SK-N-SH (cell line): ENCODE measurements around the gene KRT84.

ENCODE experiments used
- CHD2 ChIP-seq: fragments of 150-350 bp; IDR thresholded peaks from 2 replicates; pipeline ENCODE4 v1.6.1; 2018; ENCODE audit warnings: low read length; ENCODE audit not compliant: partially characterized antibody
- YY1 ChIP-seq: IDR thresholded peaks from 2 replicates; pipeline ENCODE4 v1.4.0; 2012; ENCODE audit warnings: low read depth, mild to moderate bottlenecking
- TF ChIP-seq, protein P1 (sequence below): fragments of 200-600 bp; sonication (generic); IDR thresholded peaks from 2 replicates; pipeline ENCODE4 v1.6.1; 2017; ENCODE audit warnings: antibody characterized with exemption, mild to moderate bottlenecking, moderate library complexity

DNA sequence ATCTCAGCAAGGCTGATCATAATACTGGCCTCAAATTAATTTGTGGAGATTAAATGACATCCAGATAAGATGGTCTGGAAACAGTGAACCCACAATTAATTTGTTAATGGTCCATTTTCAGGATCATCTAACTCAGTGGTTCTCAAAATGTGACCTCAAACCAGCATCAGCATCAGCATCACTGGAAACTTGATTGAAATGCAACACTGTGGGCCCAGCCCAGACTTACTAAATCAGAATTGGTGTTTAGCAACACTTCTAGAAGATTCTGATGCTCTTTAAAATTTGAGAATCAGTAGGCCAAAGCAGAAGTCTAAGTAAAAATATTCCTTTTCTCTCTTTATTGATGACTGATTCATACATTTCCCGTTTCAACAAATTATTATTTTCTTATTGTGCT is 31.3 kb upstream of the KRT84 start:
- TF ChIP-seq, protein P1, sequence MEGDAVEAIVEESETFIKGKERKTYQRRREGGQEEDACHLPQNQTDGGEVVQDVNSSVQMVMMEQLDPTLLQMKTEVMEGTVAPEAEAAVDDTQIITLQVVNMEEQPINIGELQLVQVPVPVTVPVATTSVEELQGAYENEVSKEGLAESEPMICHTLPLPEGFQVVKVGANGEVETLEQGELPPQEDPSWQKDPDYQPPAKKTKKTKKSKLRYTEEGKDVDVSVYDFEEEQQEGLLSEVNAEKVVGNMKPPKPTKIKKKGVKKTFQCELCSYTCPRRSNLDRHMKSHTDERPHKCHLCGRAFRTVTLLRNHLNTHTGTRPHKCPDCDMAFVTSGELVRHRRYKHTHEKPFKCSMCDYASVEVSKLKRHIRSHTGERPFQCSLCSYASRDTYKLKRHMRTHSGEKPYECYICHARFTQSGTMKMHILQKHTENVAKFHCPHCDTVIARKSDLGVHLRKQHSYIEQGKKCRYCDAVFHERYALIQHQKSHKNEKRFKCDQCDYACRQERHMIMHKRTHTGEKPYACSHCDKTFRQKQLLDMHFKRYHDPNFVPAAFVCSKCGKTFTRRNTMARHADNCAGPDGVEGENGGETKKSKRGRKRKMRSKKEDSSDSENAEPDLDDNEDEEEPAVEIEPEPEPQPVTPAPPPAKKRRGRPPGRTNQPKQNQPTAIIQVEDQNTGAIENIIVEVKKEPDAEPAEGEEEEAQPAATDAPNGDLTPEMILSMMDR = no peak
- TF ChIP-seq YY1 (no peak), CHD2 (no peak)
